OCI-LY1 (cell line): ENCODE measurements around the gene CDH23.

Experiments used
- CTCF ChIP-seq: fragments of 200-600 bp; sonication (generic), shearing (Covaris generic); IDR thresholded peaks from 2 replicates; pipeline ENCODE4 v1.5.1; 2017; ENCODE audit warnings: mild to moderate bottlenecking, antibody characterized with exemption, low read length, moderate library complexity, mixed read lengths
- EZH2 ChIP-seq: fragments of 200-600 bp; sonication (generic), shearing (Covaris generic); IDR thresholded peaks from 2 replicates; pipeline ENCODE4 v1.8.0; 2017; ENCODE audit warnings: borderline replicate concordance, mixed run types, mild to moderate bottlenecking, antibody characterized with exemption, low read length, moderate library complexity, mixed read lengths

GRCh38 chr10:71750124-71750841, 353.6 kb downstream of the CDH23 start:
- no peak for TF ChIP-seq CTCF
- TF ChIP-seq EZH2 = no peak
